SK-N-SH treated with all-trans-retinoic acid at 6 μM for 48 hours (cell line): ENCODE data around the gene KDM5C.

Experiments
- ATAC-seq: fragments of 200-7000 bp; cut with Tn5 transposase; 3 replicates; pipeline ENCODE4 v1.9.1; 2020; ENCODE audit warnings: mild to moderate bottlenecking, moderate library complexity
- BACH2 ChIP-seq: fragments of 250-450 bp; sonication (Bioruptor Pico); IDR thresholded peaks from 2 replicates; pipeline ENCODE4 v1.9.0; 2021; ENCODE audit warnings: mild to moderate bottlenecking, borderline replicate concordance
- CSDC2 ChIP-seq: fragments of 250-450 bp; sonication (Bioruptor Pico); IDR thresholded peaks from 2 replicates; pipeline ENCODE4 v1.5.0; 2020; ENCODE audit warnings: mild to moderate bottlenecking, moderate library complexity
- CSRNP3 ChIP-seq: fragments of 250-450 bp; sonication (Bioruptor Pico); IDR thresholded peaks from 2 replicates; pipeline ENCODE4 v1.5.1; 2021; ENCODE audit warnings: mild to moderate bottlenecking, moderate library complexity
- ESRRG ChIP-seq: fragments of 250-450 bp; sonication (Bioruptor Pico); IDR thresholded peaks from 2 replicates; pipeline ENCODE4 v1.6.1; 2021; ENCODE audit warnings: mild to moderate bottlenecking
- GLIS3 ChIP-seq: fragments of 250-450 bp; sonication (Bioruptor Pico); IDR thresholded peaks from 2 replicates; pipeline ENCODE4 v1.5.0; 2020; ENCODE audit warnings: mild to moderate bottlenecking, moderate library complexity
- ISL1 ChIP-seq: fragments of 250-450 bp; sonication (Bioruptor Pico); IDR thresholded peaks from 2 replicates; pipeline ENCODE4 v2.1.2; 2022; ENCODE audit warnings: mild to moderate bottlenecking, moderate library complexity
- OSR1 ChIP-seq: fragments of 250-450 bp; sonication (Bioruptor Pico); IDR thresholded peaks from 2 replicates; pipeline ENCODE4 v1.8.0; 2022; ENCODE audit warnings: moderate library complexity, mild to moderate bottlenecking, inconsistent platforms
- PPARA ChIP-seq: fragments of 250-450 bp; sonication (Bioruptor Pico); IDR thresholded peaks from 2 replicates; pipeline ENCODE4 v1.5.0; 2020; ENCODE audit warnings: mild to moderate bottlenecking, borderline replicate concordance
- SNAI2 ChIP-seq: fragments of 250-450 bp; sonication (Bioruptor Pico); IDR thresholded peaks from 2 replicates; pipeline ENCODE4 v1.5.0; 2020; ENCODE audit warnings: mild to moderate bottlenecking, moderate library complexity
- TCF4 ChIP-seq: fragments of 250-450 bp; sonication (Bioruptor Pico); IDR thresholded peaks from 2 replicates; pipeline ENCODE4 v1.8.0; 2021; ENCODE audit warnings: mild to moderate bottlenecking, moderate library complexity, borderline replicate concordance
- TOX ChIP-seq: fragments of 250-450 bp; sonication (Bioruptor Pico); IDR thresholded peaks from 2 replicates; pipeline ENCODE4 v1.8.0; 2021; ENCODE audit warnings: mild to moderate bottlenecking, moderate library complexity, borderline replicate concordance
- TSHZ2 ChIP-seq: fragments of 250-450 bp; sonication (Bioruptor Pico); IDR thresholded peaks from 2 replicates; pipeline ENCODE4 v1.5.0; 2020; ENCODE audit warnings: mild to moderate bottlenecking, moderate library complexity
- ZC3H10 ChIP-seq: fragments of 250-450 bp; sonication (Bioruptor Pico); IDR thresholded peaks from 2 replicates; pipeline ENCODE4 v1.5.1; 2021; ENCODE audit warnings: mild to moderate bottlenecking, moderate library complexity
- ZFP30 ChIP-seq: fragments of 450-650 bp; formaldehyde crosslinking; IDR thresholded peaks from 2 replicates; pipeline ENCODE4 v1.5.0; 2022; ENCODE audit warnings: mild to moderate bottlenecking, moderate library complexity
- ZNF70 ChIP-seq: fragments of 450-650 bp; formaldehyde crosslinking; IDR thresholded peaks from 2 replicates; pipeline ENCODE4 v1.5.0; 2020; ENCODE audit warnings: mild to moderate bottlenecking, moderate library complexity
- TF ChIP-seq, protein P1 (sequence below): fragments of 250-450 bp; sonication (Bioruptor Pico); IDR thresholded peaks from 2 replicates; pipeline ENCODE4 v1.8.0; 2020; ENCODE audit warnings: mild to moderate bottlenecking, moderate library complexity, borderline replicate concordance
- TF ChIP-seq, protein P2 (sequence below): fragments of 250-450 bp; sonication (Bioruptor Pico); IDR thresholded peaks from 2 replicates; pipeline ENCODE4 v1.5.1; 2020; ENCODE audit warnings: low read depth, mild to moderate bottlenecking, moderate library complexity
- TF ChIP-seq, protein P3 (sequence below): fragments of 250-450 bp; sonication (Bioruptor Pico); IDR thresholded peaks from 2 replicates; pipeline ENCODE4 v1.8.0; 2021; ENCODE audit warnings: low read depth, mild to moderate bottlenecking, moderate library complexity, borderline replicate concordance

KDM5C gene

GRCh38 chrX:53257670-53258423 lies 32.8 kb upstream of the KDM5C start:
- ATAC-seq = no peak
- no peak for TF ChIP-seq TOX (CRISPR knock-in tag)
- TF ChIP-seq, protein P1, sequence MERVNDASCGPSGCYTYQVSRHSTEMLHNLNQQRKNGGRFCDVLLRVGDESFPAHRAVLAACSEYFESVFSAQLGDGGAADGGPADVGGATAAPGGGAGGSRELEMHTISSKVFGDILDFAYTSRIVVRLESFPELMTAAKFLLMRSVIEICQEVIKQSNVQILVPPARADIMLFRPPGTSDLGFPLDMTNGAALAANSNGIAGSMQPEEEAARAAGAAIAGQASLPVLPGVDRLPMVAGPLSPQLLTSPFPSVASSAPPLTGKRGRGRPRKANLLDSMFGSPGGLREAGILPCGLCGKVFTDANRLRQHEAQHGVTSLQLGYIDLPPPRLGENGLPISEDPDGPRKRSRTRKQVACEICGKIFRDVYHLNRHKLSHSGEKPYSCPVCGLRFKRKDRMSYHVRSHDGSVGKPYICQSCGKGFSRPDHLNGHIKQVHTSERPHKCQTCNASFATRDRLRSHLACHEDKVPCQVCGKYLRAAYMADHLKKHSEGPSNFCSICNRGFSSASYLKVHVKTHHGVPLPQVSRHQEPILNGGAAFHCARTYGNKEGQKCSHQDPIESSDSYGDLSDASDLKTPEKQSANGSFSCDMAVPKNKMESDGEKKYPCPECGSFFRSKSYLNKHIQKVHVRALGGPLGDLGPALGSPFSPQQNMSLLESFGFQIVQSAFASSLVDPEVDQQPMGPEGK (CRISPR knock-in tag) = no peak
- TF ChIP-seq BACH2 (CRISPR knock-in tag) = no peak
- TF ChIP-seq CSRNP3 = no peak
- no peak for TF ChIP-seq TCF4
- TF ChIP-seq ZFP30 = no peak
- TF ChIP-seq, protein P2, sequence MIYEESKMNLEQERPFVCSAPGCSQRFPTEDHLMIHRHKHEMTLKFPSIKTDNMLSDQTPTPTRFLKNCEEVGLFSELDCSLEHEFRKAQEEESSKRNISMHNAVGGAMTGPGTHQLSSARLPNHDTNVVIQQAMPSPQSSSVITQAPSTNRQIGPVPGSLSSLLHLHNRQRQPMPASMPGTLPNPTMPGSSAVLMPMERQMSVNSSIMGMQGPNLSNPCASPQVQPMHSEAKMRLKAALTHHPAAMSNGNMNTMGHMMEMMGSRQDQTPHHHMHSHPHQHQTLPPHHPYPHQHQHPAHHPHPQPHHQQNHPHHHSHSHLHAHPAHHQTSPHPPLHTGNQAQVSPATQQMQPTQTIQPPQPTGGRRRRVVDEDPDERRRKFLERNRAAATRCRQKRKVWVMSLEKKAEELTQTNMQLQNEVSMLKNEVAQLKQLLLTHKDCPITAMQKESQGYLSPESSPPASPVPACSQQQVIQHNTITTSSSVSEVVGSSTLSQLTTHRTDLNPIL (CRISPR knock-in tag) = no peak
- TF ChIP-seq PPARA (CRISPR knock-in tag) = no peak
- no peak for TF ChIP-seq ISL1
- TF ChIP-seq, all 23 proteins: peak for 0

DNA sequence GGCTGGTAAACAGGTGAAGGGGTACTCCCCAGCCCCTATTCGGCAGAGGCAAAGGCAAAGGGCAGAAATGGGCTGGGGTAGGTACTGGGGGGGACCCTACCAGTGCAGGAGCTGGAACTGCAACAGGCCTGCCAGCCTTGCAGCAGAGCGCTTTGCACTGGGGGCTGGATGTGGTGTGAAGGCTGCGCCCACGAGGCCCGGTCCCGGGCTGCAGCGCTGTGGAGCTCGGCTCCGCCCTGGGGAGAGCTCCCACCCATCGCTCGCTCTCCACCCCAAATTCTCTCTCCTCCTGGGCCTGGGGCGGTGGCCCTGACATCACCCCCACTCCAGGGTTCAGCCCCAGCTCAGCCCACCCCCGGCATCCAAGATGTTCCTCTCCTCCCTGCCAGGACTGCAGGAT lies 32.2 kb upstream of the KDM5C start:
- TF ChIP-seq, protein P2 (CRISPR knock-in tag) = no peak
- TF ChIP-seq, protein P3, sequence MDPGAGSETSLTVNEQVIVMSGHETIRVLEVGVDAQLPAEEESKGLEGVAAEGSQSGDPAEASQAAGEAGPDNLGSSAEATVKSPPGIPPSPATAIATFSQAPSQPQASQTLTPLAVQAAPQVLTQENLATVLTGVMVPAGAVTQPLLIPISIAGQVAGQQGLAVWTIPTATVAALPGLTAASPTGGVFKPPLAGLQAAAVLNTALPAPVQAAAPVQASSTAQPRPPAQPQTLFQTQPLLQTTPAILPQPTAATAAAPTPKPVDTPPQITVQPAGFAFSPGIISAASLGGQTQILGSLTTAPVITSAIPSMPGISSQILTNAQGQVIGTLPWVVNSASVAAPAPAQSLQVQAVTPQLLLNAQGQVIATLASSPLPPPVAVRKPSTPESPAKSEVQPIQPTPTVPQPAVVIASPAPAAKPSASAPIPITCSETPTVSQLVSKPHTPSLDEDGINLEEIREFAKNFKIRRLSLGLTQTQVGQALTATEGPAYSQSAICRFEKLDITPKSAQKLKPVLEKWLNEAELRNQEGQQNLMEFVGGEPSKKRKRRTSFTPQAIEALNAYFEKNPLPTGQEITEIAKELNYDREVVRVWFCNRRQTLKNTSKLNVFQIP = no peak
- no peak for TF ChIP-seq OSR1 (CRISPR knock-in tag)
- TF ChIP-seq ISL1 = no peak
- TF ChIP-seq CSDC2 (CRISPR knock-in tag) = no peak
- TF ChIP-seq SNAI2 (CRISPR knock-in tag) = no peak
- no peak for TF ChIP-seq ZNF70 (CRISPR knock-in tag)
- TF ChIP-seq GLIS3 (CRISPR knock-in tag) = no peak
- TF ChIP-seq CSRNP3 = no peak
- TF ChIP-seq TOX (CRISPR knock-in tag) = no peak
- no peak for TF ChIP-seq ZC3H10 (CRISPR knock-in tag)
- no peak for TF ChIP-seq PPARA (CRISPR knock-in tag)
- no peak for TF ChIP-seq ESRRG (CRISPR knock-in tag)
- no peak for TF ChIP-seq TSHZ2 (CRISPR knock-in tag)
- TF ChIP-seq TCF4 = no peak
- TF ChIP-seq ZFP30 = no peak
- no peak for ATAC-seq
